GM19452 (cell line): ENCODE results near the gene AKAP14.
"Not testable (repeated sequence)": the region's sequence is repeated elsewhere in the genome, so short reads cannot be mapped to it uniquely, and the experiment has no call there.

Experiments
- ATAC-seq: cut with Tn5 transposase; IDR thresholded peaks from one replicate; pipeline ENCODE4 v1.9.1; 2021; ENCODE audit not compliant: unreplicated experiment

AKAP14 gene

DNA sequence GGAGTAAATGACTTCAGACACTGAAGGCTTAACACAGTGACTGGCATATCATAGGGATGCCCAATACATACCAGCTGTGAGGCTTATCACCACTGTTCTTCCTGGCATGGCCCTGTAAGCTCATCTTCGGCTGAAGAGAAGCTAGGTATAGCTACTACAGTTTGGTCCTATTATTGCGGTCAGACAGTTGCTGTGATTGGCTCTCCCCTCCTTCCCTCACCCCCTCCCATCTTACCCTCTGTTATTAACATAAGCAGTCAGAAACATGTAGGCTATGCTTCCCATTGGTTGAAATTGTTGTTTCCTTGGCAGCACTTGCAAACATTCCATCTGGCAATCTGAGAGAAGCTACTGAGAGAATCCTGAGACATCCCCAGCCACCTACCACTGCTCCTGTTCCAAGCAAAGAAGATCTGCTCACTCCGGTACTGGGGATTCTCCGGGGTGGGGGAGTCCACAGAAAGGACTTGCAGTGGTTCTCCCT lies at the start of gene AKAP14:
TSS of gene AKAP14 (plus strand) at position 51 of the 484 bp plus-strand sequence. CDS start 7,331 bp downstream, outside the sequence.
- ATAC-seq, result no peak

DNA sequence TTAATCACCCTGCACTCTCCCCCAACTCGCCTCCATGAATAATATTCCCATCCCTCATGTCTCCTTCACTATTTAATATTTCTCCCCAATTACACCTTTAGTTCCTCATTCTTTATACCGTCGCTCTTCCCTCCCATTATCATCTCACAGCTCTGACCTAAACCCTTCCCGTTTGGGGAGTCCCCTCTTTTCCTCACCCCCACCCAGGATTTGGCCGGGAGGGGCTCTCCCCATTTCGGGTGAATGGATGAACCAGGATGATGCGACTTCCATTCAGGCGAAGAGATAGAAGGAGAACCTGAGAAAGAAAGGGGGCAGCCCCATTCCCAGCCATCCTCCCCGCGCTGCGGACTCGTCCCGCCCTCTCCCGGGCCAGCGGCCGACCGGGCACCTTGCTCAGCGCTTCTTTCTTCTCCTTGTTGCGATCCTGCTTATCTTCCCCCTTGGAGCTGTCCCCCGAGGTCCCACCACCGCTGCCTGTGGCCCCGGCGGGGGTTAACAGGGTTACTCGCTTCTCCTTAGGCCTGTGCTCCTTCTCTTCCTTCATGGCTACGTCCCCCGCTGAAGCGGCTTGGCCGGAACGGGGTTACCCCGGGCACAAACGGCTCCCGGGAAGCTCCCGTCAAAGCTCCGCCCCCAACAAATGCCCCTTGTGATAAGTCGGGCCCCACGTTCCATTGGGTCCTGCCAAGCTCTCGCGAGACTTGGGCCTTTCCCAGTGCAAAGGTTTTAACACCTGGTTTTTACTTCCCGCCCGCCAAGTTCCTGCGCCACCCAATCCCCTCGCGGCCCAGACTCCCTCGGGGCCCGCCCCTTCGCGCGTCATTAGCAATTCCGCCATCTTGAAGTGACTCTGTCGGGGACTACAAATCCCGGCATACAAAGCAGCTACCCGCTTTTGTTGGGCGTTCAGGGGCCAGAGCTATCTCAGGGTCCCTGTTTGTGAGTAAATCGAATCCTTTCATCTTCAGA lies 43.0 kb upstream of the AKAP14 start, which contains the start of gene UPF3B:
TSS of gene UPF3B (minus strand) at position 582 of the 972 bp plus-strand sequence. CDS start at position 547, 35 bp downstream.
- ATAC-seq, result peak; percentile 96

DNA sequence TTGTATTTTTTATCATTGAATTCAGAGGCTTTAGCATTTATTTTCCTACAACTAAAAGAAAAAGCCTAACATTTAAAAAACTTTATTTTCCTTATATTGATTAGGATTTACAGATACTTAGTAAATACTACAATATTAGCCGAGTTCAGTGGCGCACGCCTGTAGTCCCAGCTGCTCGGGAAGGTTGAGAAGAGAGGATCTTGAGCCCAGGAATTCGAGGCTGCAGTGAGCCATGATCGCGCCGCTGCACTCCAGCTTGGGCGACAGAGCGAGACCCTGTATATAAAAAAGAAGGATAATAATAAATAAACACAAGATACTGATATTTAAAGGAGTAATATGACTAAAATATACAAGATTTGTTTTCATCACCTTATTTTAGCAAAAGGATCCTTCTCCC lies 42.2 kb upstream of the AKAP14 start:
- ATAC-seq, result no peak

DNA sequence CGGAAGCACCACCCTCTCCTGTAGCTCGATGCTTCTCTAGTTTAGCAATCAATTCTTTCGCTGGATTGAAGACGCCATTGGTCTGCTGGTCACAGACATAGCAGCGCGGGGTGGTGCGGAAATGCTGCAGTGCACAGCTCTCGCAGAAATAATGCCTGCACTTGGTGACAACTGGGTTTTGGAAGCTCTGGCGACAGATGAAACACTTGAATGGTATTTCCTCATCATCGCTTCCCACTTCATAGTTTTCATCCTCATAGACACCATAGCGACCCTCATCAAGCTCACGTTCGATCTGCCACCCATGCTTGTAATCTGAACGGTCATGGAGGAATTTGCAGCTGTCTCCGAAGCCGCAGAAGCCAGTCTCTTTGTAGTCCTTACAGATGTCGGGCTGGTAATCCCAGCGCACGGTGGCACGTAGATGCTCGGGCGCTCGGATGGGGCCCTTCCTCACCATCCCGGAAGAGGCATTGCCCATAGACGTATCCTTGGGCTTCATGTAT lies 25.0 kb upstream of the AKAP14 start:
- peak; percentile 14 for ATAC-seq

DNA sequence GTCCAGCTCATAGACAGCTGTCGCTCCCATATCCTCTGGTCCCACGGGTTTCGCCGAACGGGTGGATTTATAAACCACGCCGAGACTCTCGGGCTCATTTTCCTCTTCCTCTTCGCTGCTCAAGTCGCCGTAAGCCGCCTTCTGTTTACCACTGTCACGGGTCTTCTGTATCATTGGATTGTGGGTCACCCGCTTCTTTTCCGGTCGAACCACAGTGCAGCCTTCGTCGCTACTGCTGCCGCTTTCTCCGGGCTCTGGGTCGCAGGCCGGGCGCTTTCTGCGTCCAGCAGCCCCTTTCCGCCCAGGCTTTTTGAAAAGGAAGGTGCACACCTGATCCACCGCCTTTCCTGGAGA lies 24.5 kb upstream of the AKAP14 start:
- peak; percentile 51 for ATAC-seq

DNA sequence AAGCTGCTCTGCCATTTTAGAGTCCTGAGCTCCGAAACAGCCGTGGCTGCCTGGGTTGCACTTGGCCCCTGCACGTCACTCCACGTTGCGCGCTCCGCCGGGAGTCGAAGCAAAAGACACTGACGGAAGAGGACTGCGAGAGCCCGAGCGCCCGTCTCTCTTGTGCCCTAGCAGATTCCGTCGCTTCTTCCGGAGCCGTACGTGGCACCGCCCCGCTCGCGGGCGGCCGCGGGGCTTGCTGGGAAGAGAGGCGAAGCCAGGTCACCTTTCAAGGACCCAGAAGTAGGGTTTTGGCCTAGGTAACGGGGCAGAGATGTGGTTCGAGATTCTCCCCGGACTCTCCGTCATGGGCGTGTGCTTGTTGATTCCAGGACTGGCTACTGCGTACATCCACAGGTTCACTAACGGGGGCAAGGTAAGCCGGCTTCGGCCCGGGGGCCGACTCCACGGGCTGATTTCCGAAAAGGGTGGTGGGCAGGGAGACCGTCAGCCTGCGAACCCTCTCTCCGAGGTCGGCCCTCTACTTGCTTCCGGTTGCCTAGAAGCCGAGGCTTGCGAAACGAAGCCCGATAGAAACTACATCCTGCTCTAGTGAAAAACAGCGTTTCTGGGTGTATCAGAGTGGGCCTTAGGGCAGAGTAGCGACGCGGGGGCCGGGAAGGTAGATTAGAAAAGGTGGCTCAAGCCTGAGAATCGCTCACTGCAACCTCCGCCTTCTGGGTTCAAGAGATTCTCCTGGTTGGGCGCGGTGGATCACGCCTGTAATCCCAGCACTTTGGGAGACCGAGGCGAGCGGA lies 23.9 kb upstream of the AKAP14 start, which contains the start of the genes NDUFA1 and RNF113A:
TSS of gene NDUFA1 (plus strand) at position 234 of the 797 bp plus-strand sequence. CDS start at position 314, 80 bp downstream.
TSS of gene RNF113A (minus strand) at position 135 of the 797 bp plus-strand sequence. CDS start at position 15, 120 bp downstream.
- peak; percentile 90 for ATAC-seq

DNA sequence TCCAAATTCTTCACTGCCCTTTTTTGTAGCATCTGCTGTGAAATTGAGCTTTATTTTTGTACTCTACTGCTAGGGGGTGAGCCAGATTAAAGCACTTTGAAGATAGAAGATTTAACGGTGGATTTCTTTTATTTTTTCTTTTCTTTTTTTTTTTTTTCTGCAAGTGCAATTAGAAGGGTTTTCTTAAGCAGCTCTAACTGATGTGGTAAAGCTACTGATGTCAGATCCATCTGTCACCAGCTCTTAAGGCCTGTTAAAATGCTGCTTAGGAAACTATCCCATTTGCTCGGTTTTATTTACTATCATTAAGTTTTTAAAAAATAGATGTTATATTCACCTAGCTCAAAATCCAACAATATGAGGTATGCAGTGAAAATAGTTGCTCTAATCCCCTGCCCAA lies 17.0 kb upstream of the AKAP14 start:
- ATAC-seq, result no peak

DNA sequence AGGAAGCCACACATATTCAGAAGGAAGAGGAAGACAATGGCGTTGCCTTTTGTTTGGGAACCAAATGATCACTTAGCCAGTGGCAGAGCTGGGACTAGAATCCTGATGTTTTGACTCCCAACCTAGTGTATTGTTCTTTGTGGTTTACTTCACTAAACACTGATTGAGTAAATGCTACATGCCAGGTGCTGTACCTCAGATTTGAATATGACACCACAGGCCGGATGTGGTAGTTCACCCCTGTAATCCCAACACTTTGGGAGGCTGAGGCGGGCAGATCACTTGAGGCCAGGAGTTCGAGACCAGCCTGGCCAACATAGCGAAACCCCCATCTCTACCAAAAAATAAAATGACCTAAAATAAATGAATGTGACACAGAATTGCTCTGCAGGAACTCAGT lies 15.6 kb upstream of the AKAP14 start:
- no peak for ATAC-seq

DNA sequence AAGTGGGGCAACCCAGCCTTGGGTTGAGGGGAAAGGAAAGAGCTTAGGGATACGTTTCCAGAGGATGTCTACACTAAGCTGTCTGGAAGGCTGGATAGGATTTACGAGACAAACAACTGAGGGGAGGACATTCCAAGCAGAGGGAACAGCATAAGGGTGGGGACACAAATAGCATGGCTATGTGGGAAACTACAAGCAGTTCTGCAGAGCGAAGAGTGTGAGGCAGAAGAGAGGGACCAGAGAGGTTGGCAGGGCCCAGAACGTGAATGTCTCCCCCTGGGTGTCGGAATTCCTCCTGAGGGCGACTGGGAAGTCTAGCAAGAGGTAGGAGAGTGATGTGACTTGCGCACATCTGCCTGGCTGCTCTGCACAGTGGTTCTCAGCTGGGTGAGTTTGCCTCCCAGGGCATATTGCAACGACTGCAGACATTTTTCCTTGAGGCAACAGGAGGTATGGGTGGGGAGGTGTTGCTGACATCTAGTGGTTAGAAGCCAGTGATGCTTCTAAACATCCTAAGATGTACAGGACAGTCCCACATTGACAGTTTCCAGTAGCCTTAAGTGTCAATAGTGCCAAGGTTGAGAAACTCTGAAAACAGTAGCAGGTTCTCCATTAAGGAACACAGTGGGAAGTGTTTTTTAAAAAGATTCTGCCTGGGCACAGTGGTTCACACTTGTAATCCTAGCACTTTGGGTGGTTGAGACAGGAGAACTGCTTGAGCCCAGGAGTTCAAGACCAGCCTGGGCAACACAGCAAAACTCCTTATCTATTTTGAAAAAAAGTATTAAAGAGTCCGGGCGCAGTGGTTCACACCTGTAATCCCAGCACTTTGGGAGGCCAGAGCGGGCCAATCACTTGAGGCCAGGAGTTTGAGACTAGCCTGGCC lies 14.9 kb upstream of the AKAP14 start:
- ATAC-seq, result no peak

DNA sequence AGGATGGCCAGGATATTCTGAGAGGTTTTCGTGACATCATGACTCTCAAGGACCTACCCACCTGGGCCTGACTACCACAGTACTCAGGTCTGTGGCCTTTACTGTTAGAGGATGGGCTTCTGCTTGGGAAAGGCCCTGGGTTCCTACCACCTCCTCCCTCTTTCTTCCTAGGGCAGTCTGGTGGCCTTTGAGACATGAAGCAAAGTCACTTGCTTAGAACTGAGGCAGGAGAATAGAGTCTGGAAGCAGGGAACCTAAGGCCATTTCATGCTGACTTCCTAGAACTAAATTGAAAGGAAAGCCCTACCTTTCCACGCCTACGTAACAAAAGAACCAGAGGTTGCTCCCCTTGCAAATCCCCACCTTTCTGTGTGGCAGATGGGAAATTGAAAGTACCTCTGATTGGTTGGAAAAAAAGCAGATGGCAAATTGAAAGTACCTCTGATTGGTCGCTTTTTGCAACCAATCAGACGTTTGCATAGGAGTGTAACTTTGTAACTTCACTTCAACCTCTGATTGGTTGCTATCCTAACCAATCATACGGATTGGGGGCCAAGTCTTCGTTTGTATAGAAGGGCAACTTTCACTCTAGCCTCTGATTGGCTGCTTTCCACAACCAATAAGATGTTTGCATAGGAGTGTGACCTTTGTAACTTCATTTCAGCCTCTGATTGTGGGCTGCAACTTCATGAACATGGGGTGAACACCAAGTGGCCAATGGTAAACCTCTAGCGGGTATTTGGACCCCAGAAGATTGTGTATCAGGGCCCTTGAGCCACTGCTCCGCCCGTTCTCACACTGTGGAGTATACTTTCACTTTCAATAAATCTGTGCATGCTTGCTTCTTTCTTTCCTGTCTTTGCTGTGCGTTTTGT lies 9.9 kb upstream of the AKAP14 start:
- ATAC-seq, result no peak

DNA sequence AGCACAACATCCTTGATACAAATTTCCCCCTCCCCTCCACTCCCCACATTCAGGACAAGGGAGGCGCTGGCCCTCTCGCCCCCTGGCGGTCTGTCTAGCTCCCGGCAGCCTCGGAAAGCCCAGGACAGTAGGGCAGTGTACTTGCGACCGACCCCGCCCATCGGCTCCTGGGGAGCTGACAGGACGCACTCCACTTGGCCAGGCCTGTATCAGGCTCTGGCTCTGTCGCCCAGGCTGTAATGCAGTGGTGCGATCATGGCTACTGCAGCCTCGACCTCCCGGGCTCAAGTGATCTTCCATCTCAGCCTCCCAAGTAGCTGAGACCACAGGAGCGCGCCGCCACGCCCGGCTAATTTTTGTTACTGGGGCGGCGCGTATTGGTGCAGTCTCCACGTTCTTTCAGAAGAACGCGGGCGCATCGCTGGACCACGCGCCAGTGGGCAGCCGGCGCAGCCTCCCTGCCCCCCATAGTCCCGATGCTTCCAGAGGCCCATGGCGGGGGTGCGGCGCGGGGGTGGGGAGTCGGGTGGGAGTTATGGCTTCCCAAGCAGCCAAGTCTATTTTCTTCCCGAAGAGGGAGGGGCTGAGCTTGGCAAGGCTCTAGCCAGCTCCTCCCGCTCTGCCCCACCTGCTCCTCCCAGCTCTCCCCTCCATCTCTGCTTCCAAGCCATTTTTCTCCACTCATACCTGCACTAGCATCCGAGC lies 7.8 kb upstream of the AKAP14 start:
- ATAC-seq, result peak; percentile 85

DNA sequence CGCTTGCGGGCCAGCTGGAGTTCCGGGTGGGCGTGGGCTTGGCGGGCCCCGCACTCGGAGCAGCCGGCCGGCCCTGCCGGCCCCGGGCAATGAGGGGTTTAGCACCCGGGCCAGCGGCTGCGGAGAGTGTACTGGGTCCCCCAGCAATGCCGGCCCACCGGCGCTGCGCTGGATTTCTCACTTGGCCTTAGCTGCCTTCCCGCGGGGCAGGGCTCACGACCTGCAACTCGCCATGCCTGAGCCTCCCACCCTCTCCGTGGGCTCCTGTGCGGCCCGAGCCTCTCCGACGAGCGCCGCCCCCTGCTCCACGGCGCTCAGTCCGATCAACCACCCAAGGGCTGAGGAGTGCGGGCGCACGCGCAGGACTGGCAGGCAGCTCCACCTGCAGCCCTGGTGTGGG lies 5.1 kb upstream of the AKAP14 start:
- not testable (repeated sequence) for ATAC-seq

DNA sequence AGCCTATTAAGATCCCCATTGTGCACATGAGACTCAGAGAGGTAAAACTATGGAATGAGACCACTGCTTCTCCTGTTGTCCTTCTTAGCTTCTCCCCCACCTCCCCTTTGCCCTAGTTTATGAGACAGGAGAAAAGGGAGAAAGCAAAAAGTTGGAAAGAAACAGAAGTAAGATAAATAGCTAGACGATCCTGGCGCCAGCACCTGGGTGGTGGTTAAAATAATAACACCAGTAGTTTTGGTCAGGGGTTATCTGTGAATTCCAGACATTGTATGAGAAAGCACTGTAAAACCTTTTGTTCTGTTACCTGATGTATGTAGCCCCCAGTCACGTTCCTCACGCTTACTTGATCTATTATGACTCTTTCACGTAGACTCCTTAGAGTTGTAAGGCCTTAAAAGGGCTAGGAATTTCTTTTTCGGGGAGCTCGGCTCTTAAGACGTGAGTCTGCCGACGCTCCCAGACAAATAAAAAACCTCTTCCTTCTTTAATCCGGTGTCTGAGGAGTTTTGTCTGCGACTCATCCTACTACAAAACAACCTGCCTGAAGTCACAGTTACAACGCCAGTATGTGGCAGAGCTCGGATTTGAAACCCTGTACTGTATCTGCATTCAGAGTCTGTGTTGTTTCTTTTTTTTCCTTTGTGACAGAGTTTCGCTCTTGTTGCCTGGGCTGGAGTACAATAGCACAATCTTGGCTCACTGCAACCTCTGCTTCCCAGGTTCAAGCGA lies 3.6 kb upstream of the AKAP14 start:
- ATAC-seq, result not testable (repeated sequence)

DNA sequence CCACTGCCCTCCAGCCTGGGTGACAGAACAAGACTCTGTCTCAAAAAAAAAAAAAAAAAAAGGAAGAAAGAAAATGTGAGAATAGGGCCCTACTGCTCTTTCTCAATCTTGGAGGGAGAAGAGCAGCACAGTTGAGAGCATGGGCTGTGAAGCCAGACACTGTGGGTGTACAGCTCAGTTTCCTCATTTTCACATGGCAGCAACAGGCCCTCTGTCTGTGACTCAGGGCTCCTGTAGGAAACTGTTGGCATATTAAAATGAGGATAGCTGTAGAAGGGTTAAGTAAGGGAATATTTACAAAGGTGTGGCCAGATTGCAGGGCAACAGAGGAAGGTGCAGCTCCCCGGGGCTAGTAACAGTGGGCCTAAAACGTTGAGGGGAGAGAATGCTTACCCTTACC lies 3.4 kb downstream of the AKAP14 start:
- no peak for ATAC-seq

DNA sequence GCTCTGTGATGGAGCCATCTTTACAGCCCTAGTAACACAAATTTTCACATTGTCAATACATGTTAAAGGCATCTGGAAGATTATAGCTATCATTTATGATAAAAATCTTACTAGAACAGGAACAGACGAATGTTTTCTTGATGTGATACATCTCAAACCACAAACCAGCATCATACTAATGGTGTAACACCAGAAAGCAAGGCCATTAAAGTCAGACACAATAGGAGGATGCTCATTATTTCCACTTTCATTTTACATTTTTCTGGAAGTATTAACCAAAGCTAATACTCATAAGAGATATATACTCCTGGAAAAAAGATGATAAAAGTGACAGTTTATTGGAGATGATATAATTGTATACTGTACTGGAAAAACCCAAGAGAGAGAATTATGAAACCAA lies 5.3 kb downstream of the AKAP14 start:
- no peak for ATAC-seq

DNA sequence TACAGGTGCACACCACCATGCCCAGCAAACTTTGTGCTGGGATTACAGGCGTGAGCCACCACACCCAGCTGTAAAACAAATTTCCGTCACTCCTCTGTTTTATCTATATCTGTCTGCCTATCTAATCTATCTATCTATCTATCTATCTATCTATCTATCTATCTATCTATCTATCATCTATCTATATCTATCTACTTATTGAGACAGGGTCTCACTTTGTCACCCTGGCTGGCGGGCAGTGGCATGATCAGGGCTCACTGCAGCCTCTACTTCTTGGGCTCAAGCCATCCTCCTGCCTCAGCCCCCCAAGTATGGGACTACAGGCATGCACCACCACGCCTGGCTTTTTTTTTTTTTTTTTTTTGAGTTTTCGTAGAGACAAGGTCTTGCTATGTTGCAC lies 20.6 kb downstream of the AKAP14 start:
- ATAC-seq, result no peak

DNA sequence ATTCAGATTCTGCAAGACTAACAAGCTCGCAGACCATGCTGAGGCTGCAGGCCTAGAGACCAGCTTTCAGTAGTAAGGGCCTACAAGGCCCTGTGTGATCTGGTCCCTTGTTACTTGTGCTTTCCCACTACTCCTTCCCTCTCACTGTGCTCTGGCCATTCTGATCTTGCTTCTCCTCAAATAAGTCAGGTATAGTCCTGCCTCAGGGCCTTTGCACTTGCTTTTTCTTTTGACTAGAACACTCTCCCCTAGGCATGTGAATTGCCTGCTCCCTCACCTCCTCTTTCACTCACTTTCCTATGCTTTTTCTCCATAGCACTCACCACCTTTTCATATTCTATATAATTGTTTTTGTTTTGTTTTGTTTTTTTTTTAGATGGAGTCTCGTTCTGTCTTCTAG lies 22.2 kb downstream of the AKAP14 start:
- no peak for ATAC-seq
